Suppressor macrophage treated with lipopolysaccharide for 1 hour (primary cell): Measurements from ENCODE around the gene LETM1.

ENCODE experiments used
- DNase-seq, 3 donors: peaks; one replicate each; pipeline ENCODE4 v3.0.0-alpha.2; 2020 to 2022

The LETM1 gene

GRCh38 chr4:1856071-1856942, at the start of gene LETM1:
Gene LETM1 (minus strand): TSS chr4:1856156. CDS start chr4:1855950, 206 bp downstream.
- DNase-seq = peak; percentile 94 to 97 (median 96)

- DNase-seq = no peak
Observed at GRCh38 chr4:1904042-1904441, 48.1 kb upstream of the LETM1 start.

GRCh38 chr4:1903035-1903434, 47.1 kb upstream of the LETM1 start:
- no peak for DNase-seq

- DNase-seq = no peak
Observed at GRCh38 chr4:1902243-1902642, 46.3 kb upstream of the LETM1 start.

GRCh38 chr4:1901127-1901526, 45.2 kb upstream of the LETM1 start:
- no peak for DNase-seq

GRCh38 chr4:1900624-1901023, 44.7 kb upstream of the LETM1 start:
- DNase-seq = no peak

GRCh38 chr4:1900087-1900433, 44.1 kb upstream of the LETM1 start:
- no peak for DNase-seq

GRCh38 chr4:1899149-1900086, 43.5 kb upstream of the LETM1 start:
- DNase-seq = peak; percentile 83 to 89 (median 88)

- no peak for DNase-seq
Observed at GRCh38 chr4:1898681-1899080, 42.7 kb upstream of the LETM1 start.

- DNase-seq = no peak
Observed at GRCh38 chr4:1898007-1898406, 42.1 kb upstream of the LETM1 start.

GRCh38 chr4:1896658-1896991, 40.7 kb upstream of the LETM1 start:
- no peak for DNase-seq

- no peak for DNase-seq
Observed at GRCh38 chr4:1895971-1896657, 40.2 kb upstream of the LETM1 start.

- peak; percentile 51 to 65 (median 57) for DNase-seq
Observed at GRCh38 chr4:1890979-1891570, 35.1 kb upstream of the LETM1 start.

- DNase-seq = peak; percentile 49 to 55 (median 51)
Observed at GRCh38 chr4:1887052-1887451, 31.1 kb upstream of the LETM1 start.

GRCh38 chr4:1885414-1885813, 29.5 kb upstream of the LETM1 start:
- DNase-seq = no peak

- DNase-seq = no peak
Observed at GRCh38 chr4:1883583-1883982, 27.6 kb upstream of the LETM1 start.

GRCh38 chr4:1882850-1883271, 26.9 kb upstream of the LETM1 start:
- DNase-seq = no peak

GRCh38 chr4:1880332-1880731, 24.4 kb upstream of the LETM1 start:
- DNase-seq = no peak

- DNase-seq = no peak
Observed at GRCh38 chr4:1879485-1879884, 23.5 kb upstream of the LETM1 start.

- no peak for DNase-seq
Observed at GRCh38 chr4:1874201-1874600, 18.2 kb upstream of the LETM1 start.

- DNase-seq = no peak
Observed at GRCh38 chr4:1873776-1874175, 17.8 kb upstream of the LETM1 start.

- no peak for DNase-seq
Observed at GRCh38 chr4:1873291-1873690, 17.3 kb upstream of the LETM1 start.

GRCh38 chr4:1872870-1873269, 16.9 kb upstream of the LETM1 start:
- peak; percentile 16 to 42 (median 41) for DNase-seq
